ENCODE data around the gene DENND5B.
"Not testable (repeated sequence)": the region's sequence is repeated elsewhere in the genome, so short reads cannot be mapped to it uniquely, and the experiment has no call there.

DENND5B gene

DNA sequence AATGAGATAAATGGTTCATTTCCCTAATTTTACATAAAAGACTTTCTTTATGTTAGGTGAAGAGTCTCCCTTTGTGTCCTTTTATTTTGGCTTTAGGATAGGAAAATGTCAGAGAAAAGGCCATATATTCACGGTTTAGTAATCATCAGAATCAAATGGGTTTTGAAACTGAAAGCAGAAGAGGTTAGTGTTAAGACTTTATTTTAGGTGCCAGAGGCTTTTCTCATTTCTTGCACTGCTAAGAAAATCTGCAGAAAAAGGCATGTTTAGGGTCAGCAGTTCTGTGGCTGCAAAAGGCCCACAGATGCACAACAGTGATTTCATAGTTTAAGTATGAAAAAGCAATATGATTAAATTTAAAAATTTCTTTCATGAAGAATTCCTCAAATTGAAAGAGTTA is 184.6 kb downstream of the DENND5B start:
- Histone ChIP-seq H3K27ac (ENCODE audit: low read depth, low read length) (no peak overlapping the region), H3K36me3 (ENCODE audit: control insufficient read depth, insufficient read depth, low read length) (no peaks in the 10 kb centered on the region), H3K27me3 (ENCODE audit: control insufficient read depth, insufficient read depth, low read length) (no peaks in the 10 kb centered on the region), H3K9ac (ENCODE audit: low read length) (no peak overlapping the region), H3K4me3 (ENCODE audit: low read length) (no peak overlapping the region), H3K4me1 (ENCODE audit: control insufficient read depth, insufficient read depth, low read length) (no peaks in the 10 kb centered on the region)

DNA sequence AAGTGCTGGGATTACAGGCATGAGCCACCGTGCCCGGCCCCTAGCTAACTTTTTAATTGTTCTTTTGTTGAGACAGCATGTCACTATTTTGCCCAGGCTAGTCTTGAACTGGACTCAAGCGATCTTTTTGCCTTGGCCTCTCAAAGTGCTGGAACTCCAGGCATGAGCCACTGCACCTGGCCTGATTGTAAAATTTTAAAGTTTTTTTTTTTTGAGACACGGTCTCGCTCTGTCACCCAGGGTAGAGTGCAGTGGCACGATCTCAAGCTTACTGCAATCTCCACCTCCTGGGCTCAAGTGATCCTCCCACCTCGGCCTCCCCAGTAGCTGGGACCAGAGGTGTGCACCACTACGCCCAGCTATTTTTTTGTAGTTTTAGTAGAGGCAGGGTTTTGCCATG is 185.9 kb downstream of the DENND5B start:
- Histone ChIP-seq H3K27me3 (ENCODE audit: control insufficient read depth, insufficient read depth, low read length) (no peaks in the 10 kb centered on the region), H3K27ac (ENCODE audit: low read depth, low read length) (no peak overlapping the region), H3K9ac (ENCODE audit: low read length) (no peak overlapping the region), H3K36me3 (ENCODE audit: control insufficient read depth, insufficient read depth, low read length) (no peaks in the 10 kb centered on the region), H3K4me1 (ENCODE audit: control insufficient read depth, insufficient read depth, low read length) (no peaks in the 10 kb centered on the region), H3K4me3 (ENCODE audit: low read length) (no peak overlapping the region)

DNA sequence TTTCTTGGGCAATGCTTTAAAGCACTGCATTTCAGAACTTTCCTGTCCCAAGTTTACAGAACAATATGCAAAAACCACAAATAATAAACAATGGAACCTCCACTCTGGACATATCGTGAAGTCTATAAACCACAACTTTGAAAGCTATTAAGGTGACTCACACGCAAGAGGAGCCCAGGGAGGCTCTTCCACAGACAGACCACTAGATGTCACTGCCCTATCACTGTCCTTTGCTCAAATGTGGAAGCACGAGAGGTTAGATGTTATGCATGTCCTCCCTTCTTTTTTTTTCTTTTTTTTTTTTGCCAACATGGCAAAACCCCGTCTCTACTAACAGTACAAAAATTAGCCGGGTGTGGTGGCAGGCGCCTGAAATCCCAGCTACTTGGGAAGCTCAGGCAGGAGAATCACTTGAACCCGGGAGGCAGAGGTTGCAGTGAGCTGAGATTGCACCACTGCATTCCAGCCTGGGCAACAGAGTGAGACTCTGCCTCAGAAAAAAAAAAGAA is 187.8 kb downstream of the DENND5B start:
- not testable (repeated sequence) for H3K4me3 ChIP-seq (ENCODE audit: low read length); H3K27ac ChIP-seq (ENCODE audit: low read depth, low read length); H3K36me3 ChIP-seq (ENCODE audit: control insufficient read depth, insufficient read depth, low read length)

DNA sequence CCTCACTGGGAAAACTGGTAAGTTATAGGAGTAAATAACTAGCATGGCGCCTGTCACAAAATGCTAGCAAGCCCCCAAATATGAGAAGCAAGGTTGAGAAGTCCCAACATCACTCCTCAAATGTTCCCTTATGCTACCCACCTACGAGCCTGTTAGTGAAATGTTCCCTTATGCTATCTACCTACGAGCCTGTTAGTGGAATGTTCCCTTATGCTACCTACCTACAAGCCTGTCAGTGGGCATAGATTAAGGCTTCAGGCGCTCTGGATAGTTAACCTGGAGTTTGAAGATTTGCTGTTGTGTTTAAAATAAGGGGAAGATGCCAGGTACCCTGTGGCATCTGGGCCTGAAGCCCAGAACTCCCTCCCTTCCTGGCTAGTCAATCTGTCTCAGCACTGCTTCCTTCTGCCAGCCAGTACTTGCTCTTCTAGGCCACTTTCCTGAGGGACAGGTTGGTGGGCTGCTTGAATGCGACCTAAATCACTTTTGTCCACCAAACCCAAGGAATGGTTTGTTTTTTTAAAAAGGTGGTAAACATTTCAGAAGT is 197.9 kb downstream of the DENND5B start:
- no peak overlapping the region for H3K9ac ChIP-seq (ENCODE audit: low read length)
- H3K4me1 ChIP-seq (ENCODE audit: control insufficient read depth, insufficient read depth, low read length): no peaks in the 10 kb centered on the region
- no peaks in the 10 kb centered on the region for H3K27me3 ChIP-seq (ENCODE audit: control insufficient read depth, insufficient read depth, low read length)
- no peak overlapping the region for H3K4me3 ChIP-seq (ENCODE audit: low read length)
- H3K36me3 ChIP-seq (ENCODE audit: control insufficient read depth, insufficient read depth, low read length): peaks cover 9% of the 10 kb centered on the region
- H3K27ac ChIP-seq (ENCODE audit: low read depth, low read length): no peak overlapping the region

More for the DNA sequence above, 187.8 kb downstream of the DENND5B start:
- H3K4me1 ChIP-seq (ENCODE audit: control insufficient read depth, insufficient read depth, low read length); H3K9ac ChIP-seq (ENCODE audit: low read length); H3K27me3 ChIP-seq (ENCODE audit: control insufficient read depth, insufficient read depth, low read length): not testable (repeated sequence)

DNA sequence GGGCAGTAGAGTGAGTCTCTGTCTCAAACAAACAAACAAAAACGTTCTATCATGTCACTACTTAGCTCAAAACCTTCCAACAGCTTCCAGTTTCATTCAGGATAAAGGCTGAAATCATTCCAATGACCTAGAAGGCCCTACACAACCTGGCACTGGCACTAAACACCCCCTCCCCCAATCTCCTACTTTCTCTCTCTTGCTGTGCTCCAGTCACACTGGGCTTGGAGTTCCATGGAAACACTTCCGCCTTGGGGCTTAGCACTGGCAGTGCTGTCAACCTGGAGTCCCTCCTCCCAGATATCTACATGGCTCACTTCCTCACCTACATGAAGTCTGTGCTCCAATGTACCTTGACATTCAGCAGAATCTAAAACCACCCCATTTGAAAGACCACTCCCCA is 199.9 kb downstream of the DENND5B start:
- no peak overlapping the region for H3K27ac ChIP-seq (ENCODE audit: low read depth, low read length)
- peaks cover 9% of the 10 kb centered on the region for H3K36me3 ChIP-seq (ENCODE audit: control insufficient read depth, insufficient read depth, low read length)
- H3K9ac ChIP-seq (ENCODE audit: low read length): no peak overlapping the region
- no peak overlapping the region for H3K4me3 ChIP-seq (ENCODE audit: low read length)
- no peaks in the 10 kb centered on the region for H3K4me1 ChIP-seq (ENCODE audit: control insufficient read depth, insufficient read depth, low read length)
- H3K27me3 ChIP-seq (ENCODE audit: control insufficient read depth, insufficient read depth, low read length): no peaks in the 10 kb centered on the region

DNA sequence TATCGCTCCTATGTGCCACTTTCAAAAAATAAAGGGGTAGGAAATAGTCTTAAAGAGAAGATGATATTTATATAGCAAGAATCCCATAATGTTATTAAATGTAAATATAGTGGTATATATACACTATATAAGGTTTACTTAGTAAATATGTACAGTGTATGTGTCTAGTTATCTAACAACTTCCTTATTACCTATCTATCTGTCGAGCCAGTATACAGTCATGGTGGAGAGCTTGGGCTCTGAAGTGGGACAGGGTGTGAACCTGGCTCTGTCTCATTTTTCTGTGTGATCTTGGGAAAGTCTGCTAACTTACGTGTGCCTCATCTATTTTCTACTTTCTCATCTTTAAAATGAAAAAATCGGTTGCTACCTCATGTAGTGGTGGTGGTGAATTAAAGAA is 202.2 kb downstream of the DENND5B start:
- Histone ChIP-seq H3K4me1 (ENCODE audit: control insufficient read depth, insufficient read depth, low read length) (no peaks in the 10 kb centered on the region), H3K36me3 (ENCODE audit: control insufficient read depth, insufficient read depth, low read length) (peaks cover 9% of the 10 kb centered on the region), H3K4me3 (ENCODE audit: low read length) (no peak overlapping the region), H3K9ac (ENCODE audit: low read length) (no peak overlapping the region), H3K27me3 (ENCODE audit: control insufficient read depth, insufficient read depth, low read length) (no peaks in the 10 kb centered on the region), H3K27ac (ENCODE audit: low read depth, low read length) (no peak overlapping the region)

DNA sequence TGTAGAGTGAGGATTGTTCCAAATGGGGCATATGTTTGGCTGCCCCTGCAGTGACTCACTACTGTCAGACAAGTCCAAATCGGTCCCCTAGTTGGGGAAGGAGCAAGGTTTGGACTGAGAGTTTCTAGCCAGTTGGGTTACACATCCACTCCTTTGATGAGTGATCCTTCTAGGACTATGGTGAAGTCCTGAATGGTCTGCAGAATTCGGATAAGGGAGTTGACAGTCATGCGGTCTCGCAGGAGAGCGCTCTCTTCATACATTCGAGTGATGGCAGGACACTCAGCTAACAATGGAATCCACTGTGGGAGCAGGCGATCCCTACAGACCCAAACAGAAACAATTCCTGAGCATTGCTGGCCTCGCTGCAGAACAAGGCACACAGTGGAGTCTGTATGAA is 203.5 kb downstream of the DENND5B start:
- Histone ChIP-seq H3K4me3 (ENCODE audit: low read length) (no peak overlapping the region), H3K27ac (ENCODE audit: low read depth, low read length) (no peak overlapping the region), H3K36me3 (ENCODE audit: control insufficient read depth, insufficient read depth, low read length) (peaks cover 5% of the 10 kb centered on the region), H3K4me1 (ENCODE audit: control insufficient read depth, insufficient read depth, low read length) (no peaks in the 10 kb centered on the region), H3K27me3 (ENCODE audit: control insufficient read depth, insufficient read depth, low read length) (no peaks in the 10 kb centered on the region), H3K9ac (ENCODE audit: low read length) (no peak overlapping the region)

DNA sequence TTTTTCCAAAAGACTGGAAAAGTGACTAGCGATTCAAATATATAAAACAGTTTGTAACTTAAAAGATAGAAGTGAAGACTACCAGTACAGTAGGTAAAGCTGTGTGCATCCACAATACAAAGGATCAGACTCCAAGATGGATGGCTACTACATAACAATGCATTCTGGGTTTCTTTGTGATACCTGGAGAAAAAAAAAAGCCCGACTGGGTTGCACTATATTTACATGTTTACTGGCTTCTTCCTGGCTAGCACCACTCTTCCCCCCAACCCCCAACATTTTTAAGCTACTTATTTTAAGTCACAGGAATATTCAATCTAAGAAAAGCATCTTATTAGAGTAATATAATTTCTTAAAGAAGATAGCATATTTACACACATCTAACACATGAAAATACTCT is 203.9 kb downstream of the DENND5B start:
- Histone ChIP-seq H3K4me3 (ENCODE audit: low read length) (no peak overlapping the region), H3K4me1 (ENCODE audit: control insufficient read depth, insufficient read depth, low read length) (no peaks in the 10 kb centered on the region), H3K36me3 (ENCODE audit: control insufficient read depth, insufficient read depth, low read length) (peaks cover 3% of the 10 kb centered on the region), H3K27me3 (ENCODE audit: control insufficient read depth, insufficient read depth, low read length) (no peaks in the 10 kb centered on the region), H3K9ac (ENCODE audit: low read length) (no peak overlapping the region), H3K27ac (ENCODE audit: low read depth, low read length) (no peak overlapping the region)

DNA sequence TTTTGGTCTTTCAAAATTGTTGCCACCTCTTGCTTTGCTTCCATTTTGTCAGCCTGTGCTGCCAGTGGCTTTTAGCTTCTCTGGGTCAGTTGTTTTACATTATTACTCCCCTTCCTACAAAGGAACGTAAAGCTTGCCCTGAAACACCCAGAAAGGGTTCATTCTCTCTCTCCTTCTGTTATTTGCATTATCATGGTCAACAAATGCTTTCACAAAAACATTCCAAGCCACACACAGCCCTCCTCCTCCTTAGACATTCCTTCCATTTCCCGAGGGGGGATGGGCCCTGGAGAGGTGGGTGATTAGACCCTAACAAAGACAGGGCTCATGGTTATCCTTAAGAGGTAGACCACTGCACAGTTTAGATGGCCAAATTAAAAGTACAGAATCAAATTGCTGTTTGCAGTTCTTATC is 204.6 kb downstream of the DENND5B start:
- Histone ChIP-seq H3K36me3 (ENCODE audit: control insufficient read depth, insufficient read depth, low read length) (peaks cover 2% of the 10 kb centered on the region), H3K9ac (ENCODE audit: low read length) (no peak overlapping the region), H3K27me3 (ENCODE audit: control insufficient read depth, insufficient read depth, low read length) (no peaks in the 10 kb centered on the region), H3K4me3 (ENCODE audit: low read length) (no peak overlapping the region), H3K27ac (ENCODE audit: low read depth, low read length) (no peak overlapping the region), H3K4me1 (ENCODE audit: control insufficient read depth, insufficient read depth, low read length) (no peaks in the 10 kb centered on the region)

DNA sequence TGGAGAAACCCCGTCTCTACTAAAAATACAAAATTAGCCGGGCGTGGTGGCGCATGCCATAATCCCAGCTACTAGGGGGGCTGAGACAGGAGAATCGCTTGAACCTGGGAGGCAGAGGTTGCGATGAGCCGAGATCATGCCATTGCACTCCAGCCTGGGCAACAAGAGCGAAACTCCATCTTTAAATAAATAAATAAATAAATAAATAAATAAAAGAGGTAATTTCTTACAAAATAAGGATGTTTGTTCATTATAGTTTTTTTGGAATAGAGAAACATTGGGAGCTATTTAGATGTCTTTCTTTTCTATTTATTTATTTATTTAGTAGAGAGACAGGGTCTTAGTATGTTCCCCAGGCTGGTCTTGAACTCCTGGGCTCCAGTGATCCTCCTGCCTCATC is 213.7 kb downstream of the DENND5B start:
- not testable (repeated sequence) for H3K27ac ChIP-seq (ENCODE audit: low read depth, low read length); H3K36me3 ChIP-seq (ENCODE audit: control insufficient read depth, insufficient read depth, low read length); H3K9ac ChIP-seq (ENCODE audit: low read length); H3K4me3 ChIP-seq (ENCODE audit: low read length); H3K4me1 ChIP-seq (ENCODE audit: control insufficient read depth, insufficient read depth, low read length); H3K27me3 ChIP-seq (ENCODE audit: control insufficient read depth, insufficient read depth, low read length)

DNA sequence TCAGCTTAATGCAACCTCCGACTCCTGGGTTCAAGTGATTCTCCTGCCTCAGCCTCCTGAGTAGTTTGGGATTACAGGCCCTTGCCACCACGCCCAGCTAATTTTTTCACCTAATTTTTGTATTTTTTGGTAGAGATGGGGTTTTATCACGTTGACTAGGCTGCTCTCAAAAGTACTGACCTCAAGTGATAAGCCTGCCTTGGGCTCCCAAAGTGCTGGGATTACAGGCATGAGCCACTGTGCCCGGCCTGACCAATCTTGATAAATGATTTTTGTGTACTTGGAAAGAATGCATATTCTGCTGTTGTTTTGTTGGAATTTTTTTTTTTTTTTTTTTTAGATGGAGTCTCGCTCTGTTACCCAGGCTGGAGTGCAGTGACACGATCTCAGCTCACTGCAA is 215.5 kb downstream of the DENND5B start:
- not testable (repeated sequence) for H3K27me3 ChIP-seq (ENCODE audit: control insufficient read depth, insufficient read depth, low read length); H3K27ac ChIP-seq (ENCODE audit: low read depth, low read length); H3K4me3 ChIP-seq (ENCODE audit: low read length); H3K4me1 ChIP-seq (ENCODE audit: control insufficient read depth, insufficient read depth, low read length); H3K9ac ChIP-seq (ENCODE audit: low read length); H3K36me3 ChIP-seq (ENCODE audit: control insufficient read depth, insufficient read depth, low read length)

DNA sequence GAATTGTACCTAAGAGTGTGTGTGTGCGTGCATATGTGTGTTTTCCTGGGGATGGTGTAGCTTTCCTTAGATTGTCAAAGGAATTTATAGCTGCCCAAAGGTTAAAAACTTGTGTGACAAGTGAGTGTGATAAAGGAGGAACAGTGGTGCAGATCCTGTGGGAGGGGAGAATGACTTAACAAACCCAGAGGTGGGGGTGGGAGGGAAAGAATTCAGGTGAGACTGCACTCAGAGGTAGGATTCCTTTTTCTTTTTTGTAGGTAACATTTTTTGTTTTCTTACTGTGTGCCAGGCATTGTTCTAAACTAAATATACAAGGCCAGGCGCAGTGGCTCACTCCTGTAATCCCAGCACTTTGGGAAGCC is 219.7 kb downstream of the DENND5B start:
- Histone ChIP-seq H3K4me3 (ENCODE audit: low read length) (no peak overlapping the region), H3K27me3 (ENCODE audit: control insufficient read depth, insufficient read depth, low read length) (no peaks in the 10 kb centered on the region), H3K27ac (ENCODE audit: low read depth, low read length) (no peak overlapping the region), H3K4me1 (ENCODE audit: control insufficient read depth, insufficient read depth, low read length) (no peaks in the 10 kb centered on the region), H3K9ac (ENCODE audit: low read length) (no peak overlapping the region), H3K36me3 (ENCODE audit: control insufficient read depth, insufficient read depth, low read length) (no peaks in the 10 kb centered on the region)

DNA sequence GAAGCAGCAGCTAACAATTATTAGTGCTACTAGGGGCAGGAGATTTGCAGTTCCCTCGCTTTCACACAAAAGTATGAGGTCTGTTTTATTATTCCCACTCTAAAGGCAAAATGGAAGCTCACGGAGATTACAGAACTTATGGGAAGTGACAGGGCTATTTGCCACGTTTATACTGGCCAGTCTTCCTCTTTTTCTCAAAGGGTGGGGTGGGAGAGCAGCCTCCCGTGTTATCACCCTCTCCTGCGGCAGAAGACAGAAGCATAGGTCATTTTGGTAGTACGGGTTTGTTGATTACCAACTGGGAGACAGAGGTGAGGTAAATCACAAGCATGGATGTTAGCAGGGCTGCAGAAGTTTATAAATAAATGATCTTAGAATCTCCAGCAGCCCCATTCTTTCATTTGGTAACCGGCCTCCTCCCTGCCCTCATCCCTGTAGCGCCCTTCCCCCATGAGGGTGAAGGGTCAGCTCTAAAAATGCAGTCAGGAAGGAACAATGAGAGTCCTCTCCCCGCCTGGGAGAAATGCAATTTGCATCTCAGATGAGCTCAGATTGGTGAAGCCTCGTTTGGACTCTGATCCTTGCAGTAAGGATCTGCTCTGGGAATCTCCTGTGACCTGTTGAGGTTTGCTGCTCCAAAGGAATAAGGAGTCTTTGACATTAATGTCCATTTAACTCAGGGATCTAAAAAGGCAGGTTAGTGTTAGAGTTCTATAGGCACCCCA is 220.2 kb downstream of the DENND5B start:
- Histone ChIP-seq H3K4me1 (ENCODE audit: control insufficient read depth, insufficient read depth, low read length) (no peaks in the 10 kb centered on the region), H3K27ac (ENCODE audit: low read depth, low read length) (no peak overlapping the region), H3K9ac (ENCODE audit: low read length) (peak overlapping the region; percentile 1), H3K27me3 (ENCODE audit: control insufficient read depth, insufficient read depth, low read length) (no peaks in the 10 kb centered on the region), H3K4me3 (ENCODE audit: low read length) (peak overlapping the region; percentile 52), H3K36me3 (ENCODE audit: control insufficient read depth, insufficient read depth, low read length) (no peaks in the 10 kb centered on the region)

Measured in rectal smooth muscle tissue (tissue), 1 donor.